ENCODE data around the gene DCTN1.
A peak's percentile ranks its signal among the peaks of the same experiment; 100 is the strongest.
"Not testable (repeated sequence)": the region's sequence is repeated elsewhere in the genome, so short reads cannot be mapped to it uniquely, and the experiment has no call there.

DCTN1 gene

GRCh38 chr2:74368499-74368898, 11.6 kb downstream of the DCTN1 start:
- no peak for DNase-seq

GRCh38 chr2:74367789-74368188, 12.3 kb downstream of the DCTN1 start:
- no peak for DNase-seq

- DNase-seq: no peak
These were observed 14.1 kb downstream of the DCTN1 start for GRCh38 chr2:74366036-74366435.

GRCh38 chr2:74364533-74365505, 15.3 kb downstream of the DCTN1 start:
- no peak for DNase-seq

GRCh38 chr2:74361327-74361726, 18.8 kb downstream of the DCTN1 start:
- DNase-seq: no peak

GRCh38 chr2:74357627-74358026, 22.5 kb downstream of the DCTN1 start:
- DNase-seq: no peak

GRCh38 chr2:74349889-74350288, 30.2 kb downstream of the DCTN1 start:
- DNase-seq: no peak

GRCh38 chr2:74347742-74348141, 32.4 kb downstream of the DCTN1 start:
- DNase-seq: no peak

GRCh38 chr2:74347303-74347702, 32.8 kb downstream of the DCTN1 start:
- no peak for DNase-seq

GRCh38 chr2:74345272-74345943, 34.7 kb downstream of the DCTN1 start:
- no peak for DNase-seq

- DNase-seq: no peak
These were observed 36.8 kb downstream of the DCTN1 start, which contains the start of gene SLC4A5 for GRCh38 chr2:74343316-74343715. Gene SLC4A5 (minus strand): TSS chr2:74343416. CDS start chr2:74315023, 28,393 bp downstream.

GRCh38 chr2:74336227-74336626, 43.9 kb downstream of the DCTN1 start:
- not testable (repeated sequence) for DNase-seq

- peak; percentile 80 for DNase-seq
These were observed 45.2 kb downstream of the DCTN1 start for GRCh38 chr2:74334931-74335333.

GRCh38 chr2:74333896-74334586, 46.1 kb downstream of the DCTN1 start:
- DNase-seq: no peak

- no peak for DNase-seq
These were observed 46.9 kb downstream of the DCTN1 start for GRCh38 chr2:74333175-74333574.

GRCh38 chr2:74332550-74333174, 47.4 kb downstream of the DCTN1 start:
- DNase-seq: no peak

- DNase-seq: no peak
These were observed 51.5 kb downstream of the DCTN1 start for GRCh38 chr2:74328573-74328972.

- DNase-seq: no peak
These were observed 52.0 kb downstream of the DCTN1 start for GRCh38 chr2:74328074-74328473.

GRCh38 chr2:74327627-74328026, 52.5 kb downstream of the DCTN1 start:
- DNase-seq: no peak

GRCh38 chr2:74327199-74327598, 52.9 kb downstream of the DCTN1 start:
- no peak for DNase-seq

GRCh38 chr2:74325815-74326214, 54.3 kb downstream of the DCTN1 start:
- no peak for DNase-seq

GRCh38 chr2:74321737-74322136, 58.4 kb downstream of the DCTN1 start:
- no peak for DNase-seq

GRCh38 chr2:74317701-74318100, 62.4 kb downstream of the DCTN1 start:
- no peak for DNase-seq

All from stimulated activated CD4-positive, alpha-beta T cell treated with anti-CD3 and anti-CD28 coated beads, Interleukin-4, amount 100 ng/mL, for 24 hours (primary cell).